Skeletal muscle satellite cell (primary cell): ENCODE data around the gene BAIAP2.

Source experiments
- H3K27me3 ChIP-seq: 2 replicates; pipeline ENCODE4 v1.7.0; 2013; ENCODE audit warnings: low read length; ENCODE audit not compliant: control insufficient read depth, insufficient read depth
- H3K36me3 ChIP-seq: 2 replicates; pipeline ENCODE4 v1.7.0; 2013; ENCODE audit warnings: mild to moderate bottlenecking, control low read depth, low read length; ENCODE audit not compliant: insufficient read depth
- H3K4me1 ChIP-seq: 2 replicates; pipeline ENCODE4 v1.7.0; 2013; ENCODE audit warnings: low read length; ENCODE audit not compliant: control insufficient read depth, insufficient read depth
- H3K4me2 ChIP-seq: 2 replicates; pipeline ENCODE4 v1.7.0; 2013; ENCODE audit warnings: mild to moderate bottlenecking, low read length
- H3K4me3 ChIP-seq: 2 replicates; pipeline ENCODE4 v1.7.0; 2013; ENCODE audit warnings: low read length
- H3K9ac ChIP-seq: 2 replicates; pipeline ENCODE4 v1.7.0; 2013; ENCODE audit warnings: mild to moderate bottlenecking, low read depth, low read length, moderate library complexity
- H3K9me3 ChIP-seq: replicated peaks from 2 replicates; pipeline ENCODE4 v1.7.0; 2013; ENCODE audit warnings: mild to moderate bottlenecking, control low read depth, low read length

The BAIAP2 gene

GRCh38 chr17:81035521-81036196, 708 bp downstream of the BAIAP2 start:
- Histone ChIP-seq H3K9me3 (no peaks in the 10 kb centered on the region), H3K36me3 (no peaks in the 10 kb centered on the region), H3K4me1 (peaks cover 52% of the 10 kb centered on the region), H3K4me3 (peak overlapping the region; percentile 96), H3K9ac (peak overlapping the region; percentile 78), H3K27me3 (no peaks in the 10 kb centered on the region), H3K4me2 (peak overlapping the region; percentile 94)

- peak overlapping the region; percentile 78 for H3K9ac ChIP-seq
- H3K4me2 ChIP-seq: peak overlapping the region; percentile 94
- peak overlapping the region; percentile 96 for H3K4me3 ChIP-seq
- H3K9me3 ChIP-seq: no peaks in the 10 kb centered on the region
- peaks cover 58% of the 10 kb centered on the region for H3K4me1 ChIP-seq
- H3K27me3 ChIP-seq: no peaks in the 10 kb centered on the region
- H3K36me3 ChIP-seq: no peaks in the 10 kb centered on the region
Observed at GRCh38 chr17:81036197-81036941, 1.4 kb downstream of the BAIAP2 start.

GRCh38 chr17:81037026-81037797, 2.3 kb downstream of the BAIAP2 start:
- peak overlapping the region; percentile 55 for H3K4me3 ChIP-seq
- peak overlapping the region; percentile 94 for H3K4me2 ChIP-seq
- no peaks in the 10 kb centered on the region for H3K27me3 ChIP-seq
- H3K9ac ChIP-seq: no peak overlapping the region
- H3K9me3 ChIP-seq: no peaks in the 10 kb centered on the region
- no peaks in the 10 kb centered on the region for H3K36me3 ChIP-seq
- peaks cover 58% of the 10 kb centered on the region for H3K4me1 ChIP-seq

GRCh38 chr17:81037798-81038733, 3.1 kb downstream of the BAIAP2 start:
- Histone ChIP-seq H3K9ac (no peak overlapping the region), H3K4me2 (peak overlapping the region; percentile 94), H3K4me3 (peak overlapping the region; percentile 55), H3K4me1 (peaks cover 58% of the 10 kb centered on the region), H3K9me3 (no peaks in the 10 kb centered on the region), H3K27me3 (no peaks in the 10 kb centered on the region), H3K36me3 (no peaks in the 10 kb centered on the region)

- H3K27me3 ChIP-seq: no peaks in the 10 kb centered on the region
- peaks cover 58% of the 10 kb centered on the region for H3K4me1 ChIP-seq
- H3K4me3 ChIP-seq: no peak overlapping the region
Observed at GRCh38 chr17:81039096-81039495, 4.1 kb downstream of the BAIAP2 start.

GRCh38 chr17:81039854-81040758, 5.2 kb downstream of the BAIAP2 start:
- Histone ChIP-seq H3K27me3 (no peaks in the 10 kb centered on the region), H3K9ac (peak overlapping the region; percentile 52), H3K4me1 (peaks cover 65% of the 10 kb centered on the region), H3K36me3 (no peaks in the 10 kb centered on the region), H3K9me3 (no peaks in the 10 kb centered on the region), H3K4me3 (peak overlapping the region; percentile 45), H3K4me2 (peak overlapping the region; percentile 94)

More at GRCh38 chr17:81039096-81039495, 4.1 kb downstream of the BAIAP2 start:
- H3K9me3 ChIP-seq: no peaks in the 10 kb centered on the region
- peak overlapping the region; percentile 94 for H3K4me2 ChIP-seq
- H3K9ac ChIP-seq: no peak overlapping the region
- no peaks in the 10 kb centered on the region for H3K36me3 ChIP-seq

- H3K9ac ChIP-seq: peak overlapping the region; percentile 52
- peak overlapping the region; percentile 94 for H3K4me2 ChIP-seq
- H3K4me1 ChIP-seq: peaks cover 72% of the 10 kb centered on the region
Observed at GRCh38 chr17:81040791-81041337, 5.9 kb downstream of the BAIAP2 start.

GRCh38 chr17:81042606-81043005, 7.7 kb downstream of the BAIAP2 start:
- Histone ChIP-seq H3K27me3 (no peaks in the 10 kb centered on the region), H3K4me2 (no peak overlapping the region), H3K9ac (no peak overlapping the region), H3K9me3 (no peaks in the 10 kb centered on the region), H3K4me1 (peaks cover 59% of the 10 kb centered on the region), H3K36me3 (no peaks in the 10 kb centered on the region), H3K4me3 (no peak overlapping the region)

More at GRCh38 chr17:81040791-81041337, 5.9 kb downstream of the BAIAP2 start:
- Histone ChIP-seq H3K27me3 (no peaks in the 10 kb centered on the region), H3K36me3 (no peaks in the 10 kb centered on the region), H3K4me3 (peak overlapping the region; percentile 45), H3K9me3 (no peaks in the 10 kb centered on the region)

- Histone ChIP-seq H3K9ac (no peak overlapping the region), H3K4me1 (peaks cover 52% of the 10 kb centered on the region)
Observed at GRCh38 chr17:81043319-81043724, 8.4 kb downstream of the BAIAP2 start.

More at GRCh38 chr17:81043319-81043724, 8.4 kb downstream of the BAIAP2 start:
- H3K27me3 ChIP-seq: no peaks in the 10 kb centered on the region
- H3K4me3 ChIP-seq: no peak overlapping the region
- H3K9me3 ChIP-seq: no peaks in the 10 kb centered on the region
- no peak overlapping the region for H3K4me2 ChIP-seq
- no peaks in the 10 kb centered on the region for H3K36me3 ChIP-seq
